HG02970 (cell line): ENCODE data around the gene TMEM11.
A peak's percentile ranks its signal among the peaks of the same experiment; 100 is the strongest.
"Not testable (repeated sequence)": the region's sequence is repeated elsewhere in the genome, so short reads cannot be mapped to it uniquely, and the experiment has no call there.

Experiments
- ATAC-seq: cut with Tn5 transposase; IDR thresholded peaks from one replicate; pipeline ENCODE4 v1.9.1; 2021; ENCODE audit warnings: mild to moderate bottlenecking, moderate library complexity, moderate number of reproducible peaks; ENCODE audit not compliant: unreplicated experiment, low FRiP score

TMEM11 gene

DNA sequence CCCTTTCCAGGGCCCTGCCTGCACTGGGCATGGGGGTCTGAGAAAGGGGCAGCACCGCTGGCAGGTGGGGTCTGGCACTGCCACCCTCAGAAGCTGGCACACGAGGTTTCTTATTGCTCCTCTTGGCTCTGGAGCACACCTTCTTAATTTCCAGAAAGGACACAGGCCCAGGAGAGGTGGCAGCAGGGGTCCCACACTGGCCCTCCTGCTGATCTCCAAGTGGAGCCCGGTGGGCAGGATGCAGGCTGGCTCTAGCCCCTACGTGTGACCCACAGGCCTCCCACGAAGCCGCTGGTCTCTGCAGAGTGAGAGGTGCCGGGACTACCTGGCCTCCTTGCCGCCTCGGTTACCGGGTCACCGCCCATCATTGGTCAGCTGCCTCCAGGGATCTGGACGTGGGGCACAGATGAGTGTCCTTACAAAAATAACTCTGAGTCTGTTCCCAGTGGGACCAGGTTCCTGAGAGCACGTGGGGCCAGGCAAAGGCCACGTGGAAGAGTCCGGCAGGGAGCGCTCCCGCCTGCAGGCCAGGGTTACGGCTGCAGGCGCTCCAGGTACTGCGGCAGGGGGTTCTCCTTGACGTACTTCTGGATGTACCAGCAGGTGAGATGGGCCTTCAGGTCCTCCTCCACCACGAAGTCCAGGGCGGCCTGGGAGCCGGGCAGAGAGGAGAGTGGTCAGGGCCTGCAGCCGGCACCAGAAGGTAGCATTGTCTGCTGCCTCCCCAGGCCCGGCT is 29.0 kb upstream of the TMEM11 start:
- no peak for ATAC-seq

DNA sequence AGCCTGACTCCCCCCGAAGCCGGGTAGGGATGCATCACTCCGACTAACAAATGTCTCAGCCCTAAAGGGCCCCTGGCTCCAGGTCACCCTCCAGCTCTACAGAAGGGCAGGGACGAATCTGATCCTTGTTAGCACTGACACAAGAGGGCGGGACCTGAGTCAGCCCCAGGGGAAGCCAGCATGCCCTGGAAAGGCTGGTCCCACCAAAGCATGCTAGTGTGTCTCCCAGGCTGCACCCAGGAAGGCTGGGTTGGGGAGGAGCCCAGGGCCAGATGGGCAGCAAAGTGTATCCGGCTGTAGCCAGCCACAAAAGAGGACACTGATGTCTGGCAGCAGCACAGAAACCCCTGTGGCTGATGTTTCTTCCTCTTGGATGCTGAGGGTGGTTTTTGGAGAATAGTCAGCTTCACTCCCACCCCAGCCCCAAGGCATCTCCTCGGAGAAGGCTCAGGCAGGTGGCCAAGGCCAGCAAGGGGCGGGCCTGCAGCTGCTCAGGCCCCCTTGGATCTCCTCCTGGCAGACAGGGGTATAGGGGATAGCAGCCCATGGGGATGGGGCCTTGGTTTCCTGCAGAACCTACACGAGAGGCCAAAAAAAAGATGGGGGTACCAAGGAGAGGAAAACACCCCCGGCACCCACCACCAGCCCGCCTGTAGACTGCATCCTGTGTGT is 28.2 kb upstream of the TMEM11 start:
- ATAC-seq = no peak

DNA sequence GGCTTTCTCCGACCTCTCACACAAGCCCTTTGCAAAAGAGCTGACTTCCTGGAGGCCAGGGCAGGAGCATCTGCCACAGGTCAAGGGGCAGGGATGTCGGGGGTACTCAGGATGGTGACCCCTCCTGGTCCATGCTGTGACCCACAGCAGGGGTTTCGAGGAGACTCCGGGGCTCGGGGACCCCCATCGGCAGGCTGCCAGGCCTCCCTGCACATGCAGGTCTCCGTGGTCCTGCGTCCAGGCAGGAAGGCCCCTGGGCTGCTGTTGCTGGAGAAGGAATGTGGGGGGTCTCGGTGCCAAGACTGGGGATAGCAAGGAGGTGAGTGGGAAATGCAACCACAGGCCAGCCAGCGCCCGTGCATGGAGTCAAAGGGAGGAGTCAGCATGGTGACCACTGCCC is 27.6 kb upstream of the TMEM11 start:
- ATAC-seq = no peak

DNA sequence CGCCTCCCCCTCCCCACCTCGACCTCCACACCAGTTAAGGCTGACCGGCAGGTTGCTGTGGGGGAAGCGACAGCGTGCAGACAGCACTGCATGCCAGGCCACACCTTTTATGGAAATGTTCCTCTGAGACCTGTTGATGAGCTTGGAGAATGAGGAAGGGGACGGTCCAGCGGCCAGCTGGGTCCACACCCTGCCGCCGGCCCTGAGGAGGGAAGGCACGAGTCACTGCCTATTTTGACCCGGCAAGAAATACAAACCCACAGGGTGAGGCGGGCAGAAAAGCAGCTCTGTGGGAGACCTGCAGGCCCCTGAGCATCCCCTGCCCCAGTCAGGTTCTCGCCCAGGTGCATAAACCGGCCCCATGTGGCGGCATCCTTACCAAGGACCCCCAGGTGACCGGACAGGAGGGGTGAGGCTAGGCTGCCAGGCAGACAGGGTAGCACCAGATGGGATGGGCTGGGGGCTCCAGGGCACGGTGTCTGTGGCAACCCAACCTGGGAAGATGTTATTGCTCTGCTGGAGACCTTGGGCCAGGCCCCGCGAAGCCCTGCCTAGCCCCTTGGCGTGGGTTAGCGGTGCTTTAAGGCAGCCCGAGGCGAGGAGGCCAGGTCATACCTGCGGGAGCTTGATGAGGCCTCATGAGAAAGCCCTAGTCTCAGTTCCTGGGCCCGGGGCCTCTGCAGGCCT is 26.6 kb upstream of the TMEM11 start:
- ATAC-seq = no peak

DNA sequence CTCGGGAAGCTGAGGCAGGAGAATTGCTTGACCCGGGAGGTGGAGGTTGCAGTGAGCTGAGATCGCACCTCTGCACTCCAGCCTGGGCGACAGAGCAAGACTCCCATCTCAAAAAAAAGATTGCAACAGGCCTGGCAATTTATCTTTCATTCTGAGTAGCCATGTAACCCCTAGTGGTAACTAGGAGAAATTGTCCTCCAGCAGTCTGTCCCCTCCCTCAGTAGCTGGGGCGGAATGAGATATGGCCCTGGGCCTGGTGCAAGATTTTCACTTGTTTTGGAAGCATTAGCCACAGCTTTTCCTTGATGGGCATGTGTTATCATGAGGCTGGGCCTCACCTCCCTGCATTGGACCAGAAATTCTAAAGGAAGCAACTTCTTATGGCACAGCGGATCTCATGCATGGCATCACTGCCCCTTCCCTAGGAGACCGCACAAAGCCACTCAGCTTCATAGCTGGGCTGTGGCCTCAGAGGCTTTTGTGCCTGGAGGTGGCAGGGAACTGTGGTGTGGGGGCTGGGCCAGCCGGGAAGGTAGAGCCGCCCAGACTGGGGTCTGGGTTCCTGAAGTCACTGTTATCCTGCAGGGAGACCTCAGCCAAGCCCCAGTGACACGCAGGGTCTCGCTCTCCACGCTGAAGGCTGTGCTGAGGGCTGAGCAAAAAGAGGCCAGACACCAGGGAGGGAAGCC is 25.9 kb upstream of the TMEM11 start:
- ATAC-seq = no peak

DNA sequence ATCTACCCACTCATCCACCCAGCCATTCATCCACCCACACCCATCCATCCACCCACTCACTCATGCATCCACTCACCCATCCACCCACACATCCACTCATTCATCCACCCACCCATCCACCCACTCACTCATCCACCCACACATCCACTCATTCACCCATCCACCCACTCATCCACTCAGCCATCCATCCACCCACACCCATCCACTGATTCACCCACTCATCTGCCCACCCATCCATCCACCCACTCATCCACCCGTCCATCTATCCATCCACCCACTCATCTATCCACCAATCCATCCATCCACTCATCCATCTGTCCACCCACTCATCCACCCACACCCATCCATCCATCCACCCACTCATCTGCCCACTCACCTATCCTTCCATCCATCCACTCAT is 22.0 kb upstream of the TMEM11 start:
- no peak for ATAC-seq

DNA sequence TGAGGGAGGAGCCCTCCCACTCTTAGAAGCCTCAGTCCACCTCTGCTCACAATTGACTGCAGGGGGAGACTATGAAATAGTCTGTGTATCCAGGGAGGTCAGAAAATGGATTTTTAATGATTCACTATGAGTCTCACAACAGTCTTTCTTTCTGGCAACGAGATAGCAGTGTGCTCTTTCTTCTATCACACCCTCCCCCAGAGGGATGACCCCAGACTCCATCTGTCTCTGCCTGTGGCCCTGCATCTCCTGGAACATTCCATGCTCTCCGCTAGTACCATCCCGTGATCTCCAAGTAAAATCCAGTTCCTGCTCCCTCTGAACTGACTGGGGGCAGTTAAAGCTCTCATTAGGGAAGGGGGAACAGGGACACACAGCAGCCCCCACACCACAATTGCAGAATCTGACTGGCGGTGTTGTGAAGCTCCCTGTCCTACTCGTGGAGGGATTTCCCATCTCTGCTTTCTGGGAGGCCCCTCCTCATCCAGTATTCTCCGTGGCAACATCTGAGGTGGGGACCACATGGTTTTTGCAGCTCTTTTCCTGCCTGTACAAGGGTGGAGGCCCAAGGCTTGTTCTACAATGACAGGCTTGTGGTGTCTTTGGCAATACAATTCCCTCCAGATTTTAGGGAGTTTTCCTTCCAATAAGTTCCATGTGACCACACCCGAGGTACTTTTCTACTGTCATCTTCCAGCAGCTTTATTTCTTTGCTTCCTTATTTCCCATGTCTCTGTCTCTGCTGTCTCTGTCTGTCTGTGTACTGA is 19.8 kb upstream of the TMEM11 start:
- no peak for ATAC-seq

DNA sequence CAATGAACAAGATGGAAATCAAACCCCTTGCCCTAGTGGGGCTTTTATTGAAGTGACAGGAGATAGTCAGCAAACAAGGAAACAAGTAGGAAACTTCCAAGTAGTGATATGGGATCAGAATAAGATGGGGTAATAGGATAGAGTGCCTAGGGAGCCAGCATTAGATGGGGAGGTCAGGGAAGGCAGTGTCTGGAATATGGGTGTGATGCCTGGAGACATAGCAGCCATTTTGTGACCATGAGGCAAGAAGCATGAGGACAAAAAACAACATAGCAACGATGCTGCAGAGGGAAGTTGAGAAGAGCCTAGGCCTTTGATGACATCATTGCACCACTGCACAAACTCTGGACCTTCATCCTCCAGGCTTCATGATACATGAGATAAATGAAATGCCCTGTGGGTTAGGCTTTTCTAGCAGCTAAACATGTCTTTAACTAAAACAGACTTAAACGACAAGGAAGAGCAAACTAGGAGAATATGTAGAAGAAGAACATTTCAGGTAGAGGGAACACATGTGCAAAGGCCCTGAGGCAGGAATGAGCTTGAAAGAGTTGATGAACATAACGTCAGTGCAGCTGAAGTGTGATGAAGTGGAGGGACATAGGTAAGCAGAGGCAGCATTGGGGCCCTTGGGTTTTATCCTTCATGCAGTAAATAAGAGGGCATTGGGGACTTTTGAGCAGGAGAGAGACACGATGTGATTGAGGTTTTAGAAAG is 18.2 kb upstream of the TMEM11 start:
- no peak for ATAC-seq

DNA sequence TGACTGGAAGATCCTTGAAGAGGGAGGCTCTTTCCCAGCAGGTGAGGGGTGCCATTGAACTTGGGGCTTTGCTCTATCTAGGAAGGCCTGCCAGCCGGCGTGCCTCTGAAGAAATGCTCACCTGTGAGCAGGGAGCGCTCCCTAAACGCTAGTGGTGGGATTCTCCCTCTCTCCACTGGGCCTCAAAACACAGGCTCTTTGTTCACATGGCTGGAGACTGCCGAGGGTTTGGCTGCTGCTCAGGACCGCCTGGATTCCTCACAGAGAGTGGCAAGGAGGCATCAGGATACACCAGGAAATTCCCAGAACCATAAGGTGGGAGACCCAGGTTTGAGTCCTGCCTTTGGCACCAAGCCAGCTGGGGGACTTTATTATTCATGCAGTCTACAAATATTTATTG is 17.6 kb upstream of the TMEM11 start:
- ATAC-seq = no peak

DNA sequence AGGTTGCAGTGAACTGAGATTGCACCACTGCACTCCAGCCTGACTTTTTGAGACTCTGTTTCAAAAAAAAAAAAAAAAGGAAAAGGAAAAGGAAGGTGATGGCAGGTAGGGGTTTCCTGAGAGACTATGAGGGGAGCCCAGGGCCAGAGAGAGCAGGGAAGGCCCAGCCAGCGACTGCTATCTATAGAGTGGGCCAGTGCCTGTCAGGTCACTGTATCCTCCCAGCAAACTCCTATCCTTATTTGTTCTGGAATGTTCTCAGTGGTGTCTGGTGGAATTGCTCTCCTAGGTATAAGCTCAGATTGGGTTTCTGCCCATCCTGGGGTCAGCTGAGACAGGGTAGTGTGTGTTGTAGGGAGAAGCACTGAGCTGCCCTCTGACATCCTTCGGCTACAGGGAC is 14.9 kb upstream of the TMEM11 start:
- no peak for ATAC-seq

DNA sequence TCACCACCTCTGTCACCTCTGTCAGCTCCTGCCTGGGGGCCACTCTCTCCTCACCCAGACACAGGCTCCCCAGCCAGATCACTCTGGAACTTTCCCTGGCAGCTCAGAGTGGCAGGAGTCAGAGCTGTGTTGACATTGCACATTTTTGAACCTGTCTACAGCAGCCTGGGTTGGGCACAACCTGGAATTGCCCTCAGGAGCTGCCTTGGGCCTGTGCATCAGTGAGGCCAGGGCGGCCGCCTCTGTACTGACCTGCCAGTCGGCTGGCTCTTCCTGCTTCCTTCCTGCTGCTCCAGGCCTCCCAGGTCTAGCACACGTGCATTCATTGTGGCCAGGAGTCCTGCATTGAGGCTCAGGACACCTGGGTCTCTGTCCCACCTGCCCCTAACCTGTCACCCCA is 14.2 kb upstream of the TMEM11 start:
- ATAC-seq = no peak

DNA sequence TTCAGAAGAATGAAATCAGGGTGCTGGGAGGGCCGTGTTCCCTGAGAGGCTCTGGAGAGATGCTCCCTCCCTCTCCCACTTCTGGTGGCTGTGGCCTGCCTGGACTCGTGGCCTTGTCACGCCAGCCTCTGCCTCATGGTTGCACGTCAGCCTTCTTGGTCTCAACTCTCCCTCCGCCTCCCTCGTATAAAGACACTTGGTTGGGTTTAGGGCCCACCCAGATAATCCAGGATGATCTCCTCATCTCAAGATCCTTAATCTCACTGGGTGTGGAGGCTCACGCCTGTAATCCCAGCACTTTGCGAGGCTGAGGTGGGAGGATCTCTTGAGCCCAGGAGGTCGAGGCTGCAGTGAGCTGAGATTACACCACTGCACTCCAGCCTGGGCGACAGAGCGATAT is 13.3 kb upstream of the TMEM11 start:
- ATAC-seq = not testable (repeated sequence)

DNA sequence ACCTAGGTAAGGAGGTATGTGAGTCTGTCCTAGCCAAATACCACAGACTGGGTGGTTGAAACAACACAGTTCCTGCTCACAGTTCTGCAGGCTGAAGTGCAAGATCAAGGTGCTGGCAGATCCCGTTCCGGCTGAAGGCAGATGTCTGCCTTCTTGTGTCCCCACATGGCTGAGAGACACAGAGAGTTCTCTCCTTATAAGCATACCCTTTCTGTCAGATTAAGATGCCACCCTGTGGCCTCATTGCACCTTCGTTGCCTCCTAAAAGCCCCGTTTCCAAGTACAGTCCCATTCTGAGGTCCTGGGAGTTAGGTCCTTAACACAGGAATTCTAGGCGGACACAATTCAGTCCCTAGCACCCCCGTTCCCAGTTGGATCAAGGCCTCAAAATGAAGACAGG is 9.1 kb upstream of the TMEM11 start:
- ATAC-seq = no peak

DNA sequence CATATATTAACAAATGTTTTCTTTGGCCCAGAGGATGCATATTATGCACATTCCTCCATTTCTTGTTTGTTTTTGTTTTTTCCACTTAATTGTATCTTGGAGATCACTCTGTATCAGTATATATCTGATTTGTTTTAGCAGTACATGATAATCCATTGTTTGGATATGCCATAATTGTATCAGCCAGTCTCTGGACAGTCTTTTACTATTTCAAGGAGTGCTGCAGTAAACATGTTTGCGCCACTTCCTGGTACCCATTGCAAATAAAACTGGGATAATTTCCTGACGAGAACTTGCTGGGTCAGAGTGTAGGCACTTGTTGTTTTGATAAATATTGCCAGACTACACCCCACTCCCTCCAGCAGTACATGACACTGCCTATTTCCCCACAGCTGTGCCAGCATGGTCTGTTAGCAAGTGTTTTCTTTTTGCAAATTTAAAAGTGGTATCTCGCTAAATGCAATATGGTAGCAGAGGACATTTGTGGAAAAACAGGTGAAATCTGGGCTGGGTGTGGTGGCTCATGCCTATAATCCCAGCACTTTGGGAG is 4.9 kb upstream of the TMEM11 start:
- ATAC-seq = no peak

DNA sequence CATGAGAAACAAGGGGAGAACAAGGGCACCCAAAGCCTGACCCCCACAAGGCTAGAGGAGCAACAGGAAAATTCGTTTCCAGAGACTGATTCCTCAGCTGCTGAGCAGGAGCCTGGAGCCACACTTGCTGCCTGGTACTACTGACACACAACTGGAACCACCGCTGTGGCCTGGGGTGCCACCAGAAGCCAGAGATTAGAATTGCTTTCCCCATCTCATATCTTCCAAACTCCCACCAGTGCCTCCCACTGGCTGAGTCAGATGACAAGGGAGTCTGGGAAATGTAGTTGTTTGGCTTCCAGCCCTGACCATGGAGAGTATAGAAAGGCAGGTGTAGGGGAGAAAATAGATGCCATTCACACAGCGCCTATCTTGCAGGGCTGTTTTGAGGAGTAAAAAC is 4.1 kb upstream of the TMEM11 start:
- ATAC-seq = no peak

DNA sequence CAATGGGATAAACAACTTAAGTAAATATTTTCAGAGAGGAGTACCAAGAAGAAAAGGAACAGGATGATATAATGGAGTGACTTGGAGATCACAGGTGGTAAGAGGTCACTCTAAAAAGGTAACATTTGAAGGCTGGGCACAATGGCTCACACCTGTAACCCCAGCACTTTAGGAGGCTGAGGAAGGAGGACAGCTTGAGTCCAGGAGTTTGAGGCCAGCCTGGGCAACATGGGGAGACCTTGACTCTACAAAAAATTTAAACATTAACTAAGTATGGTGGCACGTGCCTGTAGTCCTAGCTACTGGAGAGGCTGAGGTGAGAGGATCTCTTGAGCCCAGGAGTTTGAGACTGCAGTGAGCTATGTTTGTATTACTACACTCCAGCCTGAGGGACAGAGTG is 3.4 kb upstream of the TMEM11 start:
- no peak for ATAC-seq

DNA sequence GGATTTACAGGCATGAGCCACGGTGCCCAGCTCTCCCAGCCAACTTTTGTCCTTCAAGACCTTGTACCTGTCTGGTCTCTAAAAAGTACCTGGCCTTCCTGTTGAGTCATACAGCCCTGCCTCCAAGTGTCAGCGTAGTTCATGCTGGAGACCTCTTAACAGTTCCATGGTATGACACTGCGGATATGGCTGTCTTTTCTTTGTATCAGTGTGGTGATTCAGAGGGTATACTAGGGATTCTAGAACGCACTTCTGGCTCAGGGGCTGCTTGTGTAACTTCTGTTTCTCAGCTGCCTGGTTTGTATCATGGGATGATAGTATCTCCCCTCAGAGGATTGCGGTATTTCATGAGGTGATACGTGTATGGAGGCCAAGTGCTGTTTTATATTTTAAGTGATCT is 2.0 kb upstream of the TMEM11 start:
- ATAC-seq = no peak

DNA sequence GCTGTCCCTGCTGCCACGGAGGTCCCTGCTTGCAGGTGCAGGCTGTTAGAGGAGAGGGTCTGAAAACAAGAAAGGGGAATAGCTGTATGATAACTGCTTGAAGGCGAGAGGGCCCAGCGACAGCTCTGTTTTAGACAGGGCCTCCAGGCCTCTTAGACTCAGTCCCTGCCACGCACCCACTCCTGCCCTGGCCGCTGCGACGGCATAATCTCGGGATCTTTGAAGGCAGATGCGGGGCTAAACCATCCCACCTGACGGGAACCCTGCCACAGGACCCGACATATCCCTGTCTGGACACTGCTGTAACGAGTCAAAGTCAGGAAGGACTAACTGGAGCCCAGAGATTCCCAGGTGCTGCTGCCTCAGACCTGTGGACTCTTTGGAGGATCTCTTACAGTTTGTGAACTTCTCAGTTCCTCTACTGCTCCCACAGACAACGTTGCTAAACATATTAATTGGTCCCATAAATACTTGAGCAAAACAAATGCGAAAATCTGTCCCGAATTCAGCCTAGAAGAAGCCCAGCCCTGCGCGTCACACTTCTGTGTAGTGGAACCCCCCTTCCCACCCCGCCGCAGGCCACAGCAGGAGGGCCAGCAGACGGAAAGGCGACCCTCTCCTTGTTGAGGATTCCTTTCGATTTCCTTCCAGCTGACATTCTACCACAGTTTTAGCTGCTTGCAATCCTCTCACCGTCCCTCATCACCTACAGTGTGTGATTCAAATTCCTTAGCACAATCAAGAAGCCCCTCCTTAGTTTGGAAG is 998 bp upstream of the TMEM11 start:
- ATAC-seq = no peak

DNA sequence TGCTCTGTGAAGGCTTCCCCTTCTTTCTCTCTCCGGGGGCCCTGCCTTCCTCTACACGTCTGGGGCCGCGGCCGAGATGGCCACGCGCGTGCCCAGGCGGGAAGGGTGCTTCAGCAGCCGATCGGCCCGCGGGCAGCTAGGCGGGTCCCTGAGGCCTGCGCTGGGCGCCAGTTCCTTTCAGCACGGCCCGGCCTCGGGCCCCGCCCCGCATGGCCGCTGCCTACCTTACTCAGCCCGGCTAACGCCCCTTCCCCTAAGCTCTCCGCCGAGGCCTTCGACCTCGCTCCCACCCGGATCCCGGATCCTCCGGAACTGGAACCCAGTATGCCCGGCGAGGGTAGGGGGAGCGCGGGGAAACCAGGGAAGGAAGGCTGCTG is 335 bp downstream of the TMEM11 start:
- ATAC-seq = peak; percentile 15
